HG02981 (cell line): Measurements from ENCODE around the gene NKAIN1.

Source experiments
- ATAC-seq: cut with Tn5 transposase; IDR thresholded peaks from one replicate; pipeline ENCODE4 v1.9.1; 2021; ENCODE audit warnings: mild to moderate bottlenecking, moderate library complexity; ENCODE audit not compliant: unreplicated experiment

NKAIN1 gene

GRCh38 chr1:31234123-31234708 lies 5.5 kb downstream of the NKAIN1 start:
- ATAC-seq, result no peak

GRCh38 chr1:31232689-31233088 lies 7.0 kb downstream of the NKAIN1 start:
- no peak for ATAC-seq

- no peak for ATAC-seq
These were observed 7.9 kb downstream of the NKAIN1 start for GRCh38 chr1:31231802-31232201.

- ATAC-seq, result no peak
These were observed 9.3 kb downstream of the NKAIN1 start for GRCh38 chr1:31230378-31230777.

- ATAC-seq, result no peak
These were observed 10.7 kb downstream of the NKAIN1 start for GRCh38 chr1:31228986-31229385.

- ATAC-seq, result no peak
These were observed 11.7 kb downstream of the NKAIN1 start for GRCh38 chr1:31227891-31228568.

GRCh38 chr1:31224068-31224467 lies 15.6 kb downstream of the NKAIN1 start:
- no peak for ATAC-seq

- no peak for ATAC-seq
These were observed 17.5 kb downstream of the NKAIN1 start for GRCh38 chr1:31222176-31222575.

GRCh38 chr1:31221072-31221471 lies 18.6 kb downstream of the NKAIN1 start:
- ATAC-seq, result no peak

GRCh38 chr1:31219489-31219888 lies 20.2 kb downstream of the NKAIN1 start:
- no peak for ATAC-seq

- ATAC-seq, result no peak
These were observed 21.0 kb downstream of the NKAIN1 start for GRCh38 chr1:31218705-31219104.

GRCh38 chr1:31216016-31216415 lies 23.7 kb downstream of the NKAIN1 start:
- ATAC-seq, result no peak

GRCh38 chr1:31215065-31215570 lies 24.6 kb downstream of the NKAIN1 start:
- ATAC-seq, result no peak

GRCh38 chr1:31214316-31215064 lies 25.2 kb downstream of the NKAIN1 start:
- no peak for ATAC-seq

GRCh38 chr1:31208361-31208945 lies 31.2 kb downstream of the NKAIN1 start:
- ATAC-seq, result no peak

- ATAC-seq, result no peak
These were observed 32.1 kb downstream of the NKAIN1 start for GRCh38 chr1:31207569-31207968.

GRCh38 chr1:31207046-31207445 lies 32.6 kb downstream of the NKAIN1 start:
- ATAC-seq, result no peak

GRCh38 chr1:31203215-31203614 lies 36.5 kb downstream of the NKAIN1 start:
- no peak for ATAC-seq

GRCh38 chr1:31201931-31202360 lies 37.7 kb downstream of the NKAIN1 start:
- ATAC-seq, result no peak

GRCh38 chr1:31199949-31200348 lies 39.7 kb downstream of the NKAIN1 start:
- ATAC-seq, result no peak

- ATAC-seq, result no peak
These were observed 40.4 kb downstream of the NKAIN1 start for GRCh38 chr1:31199236-31199790.
